BJ (cell line): ENCODE results near the gene EID2B. TPM values are rescaled to one million over a fixed set of nuclear protein-coding genes. Genes with fewer than 3 reads are reported as not detected.
A peak's percentile ranks its signal among the peaks of the same experiment; 100 is the strongest.

ENCODE experiments used
- CTCF ChIA-PET: fragments of 350-600 bp; formaldehyde crosslinking; extraction: SDS; loops from one replicate; lab custom pipeline; 2021; ENCODE audit warnings: antibody characterized with exemption, inconsistent platforms; lab: Yijun Ruan, JAX
- POLR2A ChIA-PET: fragments of 300-600 bp; sonication (Branson Sonifier 250); formaldehyde crosslinking; extraction: SDS; loops from one replicate; lab custom pipeline; 2021; ENCODE audit warnings: antibody characterized with exemption; lab: Charles Lee
- DNase-seq: peaks from one replicate; pipeline ENCODE4 v3.0.0-alpha.2; 2011; ENCODE audit warnings: low read depth
- H3K27me3 ChIP-seq: 2 replicates; pipeline ENCODE4 v1.6.0; 2011; ENCODE audit warnings: low read length; ENCODE audit not compliant: control insufficient read depth, insufficient read depth
- H3K36me3 ChIP-seq: 2 replicates; pipeline ENCODE4 v1.5.1; 2011; ENCODE audit warnings: low read length; ENCODE audit not compliant: control insufficient read depth, insufficient read depth
- H3K4me3 ChIP-seq: 2 replicates; pipeline ENCODE4 v1.5.1; 2011; ENCODE audit warnings: low read depth, mild to moderate bottlenecking, control low read depth, low read length
- CTCF ChIP-seq: IDR thresholded peaks from 2 replicates; pipeline ENCODE4 v1.5.1; 2011; ENCODE audit warnings: low read depth, mild to moderate bottlenecking, control low read depth, inconsistent platforms, low read length, moderate library complexity; ENCODE audit not compliant: insufficient read depth
- polyA plus RNA-seq: library from polyadenylated mRNA; depleted of rRNA; stranded (reverse); fragments of >200 nt; gene quantifications from 2 replicates; pipeline ENCODE4 v1.2.3, GENCODE V29; 2011

Gene EID2B
- polyA plus RNA-seq, 1 experiment = 2.2 TPM

- CTCF ChIA-PET = interaction anchor here (0.9 to 1.8 kb wide), 5 partner anchors 9 to 18 kb away, joined by 3 to 5 read pairs (median 3); partner anchors contain the start of gene EID2B
- Histone ChIP-seq H3K27me3 (peaks cover 36% of the 10 kb centered on the region), H3K4me3 (peak within 1 kb of the TSS; percentile 13; the same call in 1 of the 2 replicates), H3K36me3 (no peaks in the 10 kb centered on the region)
- no peak for TF ChIP-seq CTCF
- POLR2A ChIA-PET = no interaction called here
- DNase-seq = no peak
Measured at GRCh38 chr19:39514840-39515550, 17.7 kb downstream of the EID2B start, which contains the start of gene SELENOV. TSS of gene SELENOV (plus strand) at chr19:39515139. CDS start at chr19:39515213, 74 bp downstream.

- H3K36me3 ChIP-seq = no peaks in the 10 kb centered on the region
- H3K27me3 ChIP-seq = peaks cover 34% of the 10 kb centered on the region
- H3K4me3 ChIP-seq = no peak overlapping the region
- POLR2A ChIA-PET = no interaction called here
- no peak for TF ChIP-seq CTCF
- DNase-seq = no peak
- CTCF ChIA-PET = interaction anchor here (1.1 to 1.8 kb wide), 2 partner anchors 15 to 19 kb away, joined by 3 to 5 read pairs; partner anchors contain the start of gene EID2B
Measured at GRCh38 chr19:39512988-39513387, 19.7 kb downstream of the EID2B start.

- ChIA-PET CTCF (interaction anchor here (0.6 to 0.8 kb wide), 2 partner anchors 35 to 182 kb away, joined by 3 to 4 read pairs; no protein-coding TSS in a partner anchor), POLR2A (no interaction called here)
- no peak overlapping the region for H3K4me3 ChIP-seq
- DNase-seq = no peak
- TF ChIP-seq CTCF = no peak
- H3K27me3 ChIP-seq = peaks cover 10% of the 10 kb centered on the region
- H3K36me3 ChIP-seq = no peaks in the 10 kb centered on the region
Measured at GRCh38 chr19:39509233-39509632, 23.4 kb downstream of the EID2B start.

- TF ChIP-seq CTCF = no peak
- no peak overlapping the region for H3K4me3 ChIP-seq
- ChIA-PET CTCF (interaction anchor here (0.6 to 1.2 kb wide), 3 partner anchors 35 to 182 kb away, joined by 3 to 4 read pairs (median 3); no protein-coding TSS in a partner anchor), POLR2A (no interaction called here)
- H3K27me3 ChIP-seq = peaks cover 6% of the 10 kb centered on the region; the same call in 1 of the 2 replicates
- H3K36me3 ChIP-seq = no peaks in the 10 kb centered on the region
- DNase-seq = no peak
Measured at GRCh38 chr19:39508629-39509028, 24.0 kb downstream of the EID2B start.

GRCh38 chr19:39507715-39508364 lies 24.8 kb downstream of the EID2B start:
- DNase-seq = no peak
- Histone ChIP-seq H3K27me3 (0 out of 2 replicates have a peak, but pooled peaks cover 2% of the 10 kb centered on the region), H3K4me3 (peak overlapping the region; percentile 53), H3K36me3 (no peaks in the 10 kb centered on the region)
- CTCF ChIA-PET = interaction anchor here (0.8 to 1.2 kb wide), 3 partner anchors 25 to 68 kb away, joined by 3 to 5 read pairs (median 3); partner anchors contain the start of gene EID2B
- POLR2A ChIA-PET = no interaction called here
- no peak for TF ChIP-seq CTCF
